CD8-positive, alpha-beta memory T cell (primary cell): ENCODE measurements around the gene GGACT. TPM values are rescaled to one million over a fixed set of nuclear protein-coding genes. Genes with fewer than 3 reads are reported as not detected.

ENCODE experiments used
- CTCF ChIA-PET: fragments of 350-600 bp; sonication (Branson Sonifier 250); formaldehyde crosslinking; loops from one replicate; lab custom pipeline; 2021; ENCODE audit warnings: antibody characterized with exemption; lab: Charles Lee
- POLR2A ChIA-PET: fragments of 350-600 bp; sonication (Branson Sonifier 250); formaldehyde crosslinking; loops from one replicate; lab custom pipeline; 2021; ENCODE audit warnings: antibody characterized with exemption; lab: Charles Lee
- DNase-seq, 5 donors: peaks; one replicate each; pipeline versions ENCODE4 v3.0.0 to v3.0.0-alpha.2; 2020 to 2022; ENCODE audit warnings: mixed read lengths in 1 of 5
- H3K27ac ChIP-seq: one replicate; pipeline ENCODE4 v1.7.0; 2013; ENCODE audit warnings: low read depth, mild to moderate bottlenecking, low read length, moderate library complexity
- H3K27me3 ChIP-seq: 2 replicates; pipeline ENCODE4 v1.7.0; 2013; ENCODE audit warnings: low read length, mild to moderate bottlenecking; ENCODE audit not compliant: insufficient read depth, poor library complexity, severe bottlenecking
- H3K36me3 ChIP-seq: 2 replicates; pipeline ENCODE4 v1.7.0; 2013; ENCODE audit warnings: mild to moderate bottlenecking, low read length, moderate library complexity; ENCODE audit not compliant: insufficient read depth
- H3K4me1 ChIP-seq: 2 replicates; pipeline ENCODE4 v1.7.0; 2013; ENCODE audit warnings: mild to moderate bottlenecking, low read length, moderate library complexity; ENCODE audit not compliant: insufficient read depth
- H3K4me3 ChIP-seq: 2 replicates; pipeline ENCODE4 v1.7.0; 2013; ENCODE audit warnings: mild to moderate bottlenecking, low read length
- H3K9me3 ChIP-seq: 2 replicates; pipeline ENCODE4 v1.7.0; 2013; ENCODE audit warnings: mild to moderate bottlenecking, low read length
- H3K27ac Mint-ChIP-seq, 8 donors: one replicate each; pipeline ENCODE4 v1.8.0; 2020 to 2021; ENCODE audit warnings: mixed read lengths in 8 of 8, mild to moderate bottlenecking in 6 of 8, inconsistent platforms in 3 of 8, moderate library complexity in 3 of 8
- H3K27me3 Mint-ChIP-seq, 2 donors: one replicate each; pipeline ENCODE4 v1.8.0; 2020 to 2021; ENCODE audit warnings: mixed read lengths in 2 of 2, mild to moderate bottlenecking in 1 of 2, moderate library complexity in 1 of 2
- H3K36me3 Mint-ChIP-seq, 3 donors: one replicate each; pipeline ENCODE4 v1.8.0; 2020 to 2021; ENCODE audit warnings: mixed read lengths in 3 of 3, inconsistent platforms in 1 of 3, mild to moderate bottlenecking in 1 of 3
- H3K4me1 Mint-ChIP-seq, 3 donors: one replicate each; pipeline ENCODE4 v1.8.0; 2020 to 2021; ENCODE audit warnings: mixed read lengths in 3 of 3, inconsistent platforms in 1 of 3, mild to moderate bottlenecking in 1 of 3
- H3K4me3 Mint-ChIP-seq, 7 donors: one replicate each; pipeline ENCODE4 v1.8.0; 2020 to 2021; ENCODE audit warnings: mixed read lengths in 7 of 7, mild to moderate bottlenecking in 6 of 7, moderate library complexity in 4 of 7, inconsistent platforms in 2 of 7
- H3K9me3 Mint-ChIP-seq, 5 donors: one replicate each; pipeline ENCODE4 v1.8.0; 2020 to 2022; ENCODE audit warnings: mixed read lengths in 5 of 5, mild to moderate bottlenecking in 3 of 5, moderate library complexity in 2 of 5, inconsistent platforms in 1 of 5
- polyA plus RNA-seq: library from polyadenylated mRNA; unstranded; fragments of 300-500 nt; fragmentation: Illumina TruSeq; gene quantifications from one replicate; pipeline ENCODE4 v1.2.3, GENCODE V29; 2021
- total RNA-seq, 2 experiments: library from RNA; stranded (reverse); gene quantifications; one replicate each; pipeline ENCODE4 v1.2.3, GENCODE V29; 2021

The GGACT gene
- total and polyA plus RNA-seq, 3 experiments from 2014 or later, result 4.9 to 9.2 (median 5.7) TPM

GRCh38 chr13:100485265-100485664 lies 103.3 kb downstream of the GGACT start:
- H3K4me1 Mint-ChIP-seq, result peaks cover 25 to 28% (median 28%) of the 10 kb centered on the region in 3 donors
- Histone ChIP-seq H3K9me3 (no peaks in the 10 kb centered on the region), H3K27me3 (no peaks in the 10 kb centered on the region), H3K36me3 (no peaks in the 10 kb centered on the region), H3K27ac (no peak overlapping the region), H3K4me1 (no peaks in the 10 kb centered on the region), H3K4me3 (no peak overlapping the region)
- H3K36me3 Mint-ChIP-seq, result peaks cover 0 to 4% (median 0%) of the 10 kb centered on the region in 3 donors
- ChIA-PET POLR2A (no interaction called here), CTCF (no interaction called here)
- no peak for DNase-seq
- peak overlapping the region in 2 of 7 donors; percentile 7 to 29 for H3K4me3 Mint-ChIP-seq
- no peaks in the 10 kb centered on the region for H3K9me3 Mint-ChIP-seq
- H3K27ac Mint-ChIP-seq, result peak overlapping the region in 3 of 8 donors; percentile 61 to 70 (median 68)
- peaks cover 0 to 1% of the 10 kb centered on the region in 2 donors for H3K27me3 Mint-ChIP-seq

GRCh38 chr13:100484702-100485101 lies 103.9 kb downstream of the GGACT start:
- no peaks in the 10 kb centered on the region for H3K4me1 ChIP-seq
- no peak overlapping the region for H3K4me3 ChIP-seq
- Mint-ChIP-seq H3K4me3 (peak overlapping the region in 5 of 7 donors; percentile 7 to 46 (median 29)), H3K27me3 (peaks cover 0 to 1% of the 10 kb centered on the region in 2 donors), H3K27ac (peak overlapping the region in 7 of 8 donors; percentile 5 to 84 (median 30)), H3K9me3 (no peaks in the 10 kb centered on the region), H3K36me3 (peaks cover 0 to 4% (median 0%) of the 10 kb centered on the region in 3 donors), H3K4me1 (peaks cover 25 to 28% (median 28%) of the 10 kb centered on the region in 3 donors)
- POLR2A ChIA-PET, result no interaction called here
- no peak for DNase-seq
- H3K36me3 ChIP-seq, result no peaks in the 10 kb centered on the region
- H3K27me3 ChIP-seq, result no peaks in the 10 kb centered on the region
- CTCF ChIA-PET, result interaction anchor here (1.3 kb wide), 1 partner anchor 10 kb away, joined by 3 read pairs; no protein-coding TSS in a partner anchor
- H3K27ac ChIP-seq, result no peak overlapping the region
- no peaks in the 10 kb centered on the region for H3K9me3 ChIP-seq

GRCh38 chr13:100483841-100484381 lies 104.7 kb downstream of the GGACT start:
- Histone ChIP-seq H3K27ac (no peak overlapping the region), H3K36me3 (no peaks in the 10 kb centered on the region), H3K4me1 (no peaks in the 10 kb centered on the region), H3K9me3 (no peaks in the 10 kb centered on the region), H3K4me3 (no peak overlapping the region), H3K27me3 (no peaks in the 10 kb centered on the region)
- H3K27ac Mint-ChIP-seq, result peak overlapping the region in 6 of 8 donors; percentile 39 to 92 (median 71)
- ChIA-PET CTCF (interaction anchor here (1.3 kb wide), 1 partner anchor 11 kb away, joined by 3 read pairs; no protein-coding TSS in a partner anchor), POLR2A (no interaction called here)
- H3K36me3 Mint-ChIP-seq, result peaks cover 0 to 4% (median 0%) of the 10 kb centered on the region in 3 donors
- no peak for DNase-seq
- peaks cover 25 to 28% (median 28%) of the 10 kb centered on the region in 3 donors for H3K4me1 Mint-ChIP-seq
- peaks cover 0 to 1% of the 10 kb centered on the region in 2 donors for H3K27me3 Mint-ChIP-seq
- H3K4me3 Mint-ChIP-seq, result peak overlapping the region in 6 of 7 donors; percentile 30 to 73 (median 46)
- no peaks in the 10 kb centered on the region for H3K9me3 Mint-ChIP-seq

GRCh38 chr13:100483139-100483538 lies 105.5 kb downstream of the GGACT start:
- no peak overlapping the region for H3K4me3 Mint-ChIP-seq
- no peak overlapping the region for H3K27ac ChIP-seq
- H3K36me3 Mint-ChIP-seq, result peaks cover 0 to 4% (median 0%) of the 10 kb centered on the region in 3 donors
- H3K4me1 ChIP-seq, result no peaks in the 10 kb centered on the region
- peaks cover 25 to 28% (median 28%) of the 10 kb centered on the region in 3 donors for H3K4me1 Mint-ChIP-seq
- DNase-seq, result no peak
- no peaks in the 10 kb centered on the region for H3K27me3 ChIP-seq
- H3K4me3 ChIP-seq, result no peak overlapping the region
- POLR2A ChIA-PET, result no interaction called here
- H3K36me3 ChIP-seq, result no peaks in the 10 kb centered on the region
- no peaks in the 10 kb centered on the region for H3K9me3 Mint-ChIP-seq
- H3K27me3 Mint-ChIP-seq, result peaks cover 0 to 1% of the 10 kb centered on the region in 2 donors
- H3K9me3 ChIP-seq, result no peaks in the 10 kb centered on the region
- H3K27ac Mint-ChIP-seq, result peak overlapping the region in 4 of 8 donors; percentile 66 to 92 (median 80)
- CTCF ChIA-PET, result no interaction called here

- no peaks in the 10 kb centered on the region for H3K9me3 ChIP-seq
- CTCF ChIA-PET, result no interaction called here
- Mint-ChIP-seq H3K9me3 (no peaks in the 10 kb centered on the region), H3K4me3 (no peak overlapping the region), H3K4me1 (peaks cover 25 to 28% (median 28%) of the 10 kb centered on the region in 3 donors), H3K36me3 (peaks cover 0 to 4% (median 0%) of the 10 kb centered on the region in 3 donors), H3K27ac (no peak overlapping the region), H3K27me3 (peaks cover 0 to 1% of the 10 kb centered on the region in 2 donors)
- POLR2A ChIA-PET, result no interaction called here
- no peaks in the 10 kb centered on the region for H3K4me1 ChIP-seq
- H3K27me3 ChIP-seq, result no peaks in the 10 kb centered on the region
- H3K36me3 ChIP-seq, result no peaks in the 10 kb centered on the region
- no peak overlapping the region for H3K4me3 ChIP-seq
- H3K27ac ChIP-seq, result no peak overlapping the region
- DNase-seq, result no peak
Observed at GRCh38 chr13:100480676-100481075, 107.9 kb downstream of the GGACT start.

Other genes starting within 250 kb of the GGACT start
- 10 to 100 TPM; 12.5 to 16.3 TPM for gene TMTC4, start 86.0 kb upstream of the GGACT start, total RNA-seq
- 3.4 TPM for gene TMTC4, start 86.0 kb upstream of the GGACT start, polyA plus RNA-seq